ENCODE data around the gene ADGRF5.

The ADGRF5 gene

DNA sequence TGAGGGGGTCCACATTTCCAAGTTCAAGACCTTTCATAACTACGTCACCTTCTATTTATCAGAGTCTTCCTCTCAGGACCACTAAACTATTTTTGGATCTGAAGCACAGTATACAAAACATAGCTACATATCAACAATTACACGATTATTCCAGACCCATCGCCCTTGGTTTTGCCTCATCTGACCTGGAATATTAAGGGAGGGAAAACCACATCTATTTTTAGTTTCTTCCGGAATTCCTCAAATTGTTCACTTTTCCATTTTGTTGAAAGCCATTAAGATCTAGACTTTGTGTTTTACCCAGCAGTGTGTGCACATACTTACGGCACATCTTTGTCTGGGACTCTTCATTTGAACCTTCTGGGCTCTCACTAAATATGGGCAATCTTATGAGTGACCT is 12.0 kb upstream of the ADGRF5 start:
- Histone ChIP-seq H3K4me1 (ENCODE audit: insufficient read depth, low read length, poor library complexity, severe bottlenecking) (no peaks in the 10 kb centered on the region), H3K4me2 (ENCODE audit: low read depth, low read length, poor library complexity, severe bottlenecking) (no peak overlapping the region), H3K9me2 (replicated peaks; ENCODE audit: low read depth, low read length) (no peaks in the 10 kb centered on the region), H3K79me2 (ENCODE audit: insufficient read depth, low read length) (no peaks in the 10 kb centered on the region), H2AFZ (ENCODE audit: low read length) (no peak overlapping the region), H3F3A (ENCODE audit: low read depth) (no peaks in the 10 kb centered on the region), H4K20me1 (ENCODE audit: insufficient read depth, low read length, poor library complexity, severe bottlenecking) (no peaks in the 10 kb centered on the region), H3K36me3 (ENCODE audit: insufficient read depth, low read length) (no peaks in the 10 kb centered on the region), H3K27me3 (ENCODE audit: insufficient read depth, low read length, poor library complexity, severe bottlenecking) (no peaks in the 10 kb centered on the region), H3K9me3 (ENCODE audit: insufficient read depth, low read depth, low read length) (no peaks in the 10 kb centered on the region), H3K9ac (ENCODE audit: low read depth, low read length, poor library complexity, severe bottlenecking) (no peak overlapping the region), H3K4me3 (ENCODE audit: low read length, poor library complexity, severe bottlenecking) (no peak overlapping the region)
- TF ChIP-seq, protein P1, sequence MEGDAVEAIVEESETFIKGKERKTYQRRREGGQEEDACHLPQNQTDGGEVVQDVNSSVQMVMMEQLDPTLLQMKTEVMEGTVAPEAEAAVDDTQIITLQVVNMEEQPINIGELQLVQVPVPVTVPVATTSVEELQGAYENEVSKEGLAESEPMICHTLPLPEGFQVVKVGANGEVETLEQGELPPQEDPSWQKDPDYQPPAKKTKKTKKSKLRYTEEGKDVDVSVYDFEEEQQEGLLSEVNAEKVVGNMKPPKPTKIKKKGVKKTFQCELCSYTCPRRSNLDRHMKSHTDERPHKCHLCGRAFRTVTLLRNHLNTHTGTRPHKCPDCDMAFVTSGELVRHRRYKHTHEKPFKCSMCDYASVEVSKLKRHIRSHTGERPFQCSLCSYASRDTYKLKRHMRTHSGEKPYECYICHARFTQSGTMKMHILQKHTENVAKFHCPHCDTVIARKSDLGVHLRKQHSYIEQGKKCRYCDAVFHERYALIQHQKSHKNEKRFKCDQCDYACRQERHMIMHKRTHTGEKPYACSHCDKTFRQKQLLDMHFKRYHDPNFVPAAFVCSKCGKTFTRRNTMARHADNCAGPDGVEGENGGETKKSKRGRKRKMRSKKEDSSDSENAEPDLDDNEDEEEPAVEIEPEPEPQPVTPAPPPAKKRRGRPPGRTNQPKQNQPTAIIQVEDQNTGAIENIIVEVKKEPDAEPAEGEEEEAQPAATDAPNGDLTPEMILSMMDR (conservative IDR thresholded peaks at IDR 0.05; ENCODE audit: low read length), result no peak
- no peak for TF ChIP-seq EZH2phosphoT487 (IDR thresholded peaks at IDR 0.05; ENCODE audit: borderline replicate concordance)

DNA sequence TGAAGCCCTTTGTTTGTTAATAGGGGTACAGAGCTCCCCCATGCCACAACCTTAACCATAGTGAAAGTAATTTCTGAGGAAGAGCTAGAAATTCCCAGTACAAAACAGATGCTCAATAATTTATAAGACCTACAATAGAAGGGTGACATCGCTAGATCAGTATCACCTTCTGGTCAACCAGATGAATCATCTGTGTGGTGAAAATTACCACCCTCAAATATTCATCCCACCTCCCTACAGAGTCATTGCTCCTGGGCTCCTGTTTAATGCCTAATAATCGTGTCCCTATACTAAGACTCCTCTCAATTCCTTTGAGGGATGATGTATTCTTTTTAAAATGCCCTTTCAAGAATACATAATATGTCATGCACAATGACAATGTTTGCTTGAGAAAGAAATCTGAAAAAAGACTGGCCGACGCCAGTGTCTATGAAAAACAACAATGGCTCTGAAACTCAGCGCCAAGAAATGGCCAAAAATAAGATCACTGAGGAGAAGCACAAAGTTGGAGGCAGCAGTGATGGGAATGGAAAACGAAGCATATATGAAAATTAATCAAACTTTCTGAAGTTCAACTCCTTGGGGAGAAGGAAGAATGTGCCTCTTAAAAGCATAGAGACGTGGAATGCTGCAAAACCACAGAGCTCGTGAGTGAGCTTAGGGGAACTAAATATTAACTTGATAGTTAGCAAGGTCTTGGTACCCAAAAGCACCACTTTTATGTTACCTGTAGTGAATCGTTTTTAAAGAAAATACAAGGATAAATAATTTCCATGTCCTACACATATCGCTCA is 11.0 kb upstream of the ADGRF5 start:
- Histone ChIP-seq H3K4me1 (ENCODE audit: insufficient read depth, low read length, poor library complexity, severe bottlenecking) (no peaks in the 10 kb centered on the region), H3K79me2 (ENCODE audit: insufficient read depth, low read length) (no peaks in the 10 kb centered on the region), H3K4me2 (ENCODE audit: low read depth, low read length, poor library complexity, severe bottlenecking) (no peak overlapping the region), H3K4me3 (ENCODE audit: low read length, poor library complexity, severe bottlenecking) (no peak overlapping the region), H3F3A (ENCODE audit: low read depth) (no peaks in the 10 kb centered on the region), H3K27me3 (ENCODE audit: insufficient read depth, low read length, poor library complexity, severe bottlenecking) (no peaks in the 10 kb centered on the region), H2AFZ (ENCODE audit: low read length) (no peak overlapping the region), H3K9me3 (ENCODE audit: insufficient read depth, low read depth, low read length) (no peaks in the 10 kb centered on the region), H3K36me3 (ENCODE audit: insufficient read depth, low read length) (no peaks in the 10 kb centered on the region), H3K9me2 (replicated peaks; ENCODE audit: low read depth, low read length) (no peaks in the 10 kb centered on the region), H3K9ac (ENCODE audit: low read depth, low read length, poor library complexity, severe bottlenecking) (no peak overlapping the region), H4K20me1 (ENCODE audit: insufficient read depth, low read length, poor library complexity, severe bottlenecking) (no peaks in the 10 kb centered on the region)
- TF ChIP-seq, protein P1 (conservative IDR thresholded peaks at IDR 0.05; ENCODE audit: low read length), result no peak
- no peak for TF ChIP-seq EZH2phosphoT487 (IDR thresholded peaks at IDR 0.05; ENCODE audit: borderline replicate concordance)

DNA sequence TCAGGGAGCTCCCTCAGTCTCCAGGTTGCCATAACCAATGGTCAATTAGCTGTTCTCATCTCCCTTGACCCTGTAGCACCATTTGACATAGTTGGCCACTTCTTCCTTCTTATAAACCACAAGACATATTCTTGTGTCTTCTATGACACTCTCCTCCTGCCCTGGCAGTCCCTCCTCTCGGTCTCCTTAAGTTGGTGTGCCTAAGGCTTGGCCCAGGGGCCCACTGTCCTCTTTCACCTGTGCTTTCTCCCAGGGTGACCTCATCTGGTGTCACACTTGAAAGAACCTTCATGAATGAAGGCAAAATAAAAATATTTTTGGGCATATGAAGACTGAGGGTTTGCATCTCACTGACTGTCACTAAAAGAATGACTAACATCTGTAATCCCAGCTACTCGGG is 9.7 kb upstream of the ADGRF5 start:
- Histone ChIP-seq H2AFZ (ENCODE audit: low read length) (no peak overlapping the region), H3K4me3 (ENCODE audit: low read length, poor library complexity, severe bottlenecking) (no peak overlapping the region), H3K4me2 (ENCODE audit: low read depth, low read length, poor library complexity, severe bottlenecking) (no peak overlapping the region), H3K9me2 (replicated peaks; ENCODE audit: low read depth, low read length) (no peaks in the 10 kb centered on the region), H3K27me3 (ENCODE audit: insufficient read depth, low read length, poor library complexity, severe bottlenecking) (no peaks in the 10 kb centered on the region), H3K9me3 (ENCODE audit: insufficient read depth, low read depth, low read length) (no peaks in the 10 kb centered on the region), H3K36me3 (ENCODE audit: insufficient read depth, low read length) (no peaks in the 10 kb centered on the region), H3K4me1 (ENCODE audit: insufficient read depth, low read length, poor library complexity, severe bottlenecking) (no peaks in the 10 kb centered on the region), H3K9ac (ENCODE audit: low read depth, low read length, poor library complexity, severe bottlenecking) (no peak overlapping the region), H3F3A (ENCODE audit: low read depth) (no peaks in the 10 kb centered on the region), H3K79me2 (ENCODE audit: insufficient read depth, low read length) (no peaks in the 10 kb centered on the region), H4K20me1 (ENCODE audit: insufficient read depth, low read length, poor library complexity, severe bottlenecking) (no peaks in the 10 kb centered on the region)
- TF ChIP-seq, protein P1 (conservative IDR thresholded peaks at IDR 0.05; ENCODE audit: low read length), result no peak
- no peak for TF ChIP-seq EZH2phosphoT487 (IDR thresholded peaks at IDR 0.05; ENCODE audit: borderline replicate concordance)

All from Loucy (cell line).